ENCODE results near the gene ASPN.

- TF ChIP-seq, protein P1, sequence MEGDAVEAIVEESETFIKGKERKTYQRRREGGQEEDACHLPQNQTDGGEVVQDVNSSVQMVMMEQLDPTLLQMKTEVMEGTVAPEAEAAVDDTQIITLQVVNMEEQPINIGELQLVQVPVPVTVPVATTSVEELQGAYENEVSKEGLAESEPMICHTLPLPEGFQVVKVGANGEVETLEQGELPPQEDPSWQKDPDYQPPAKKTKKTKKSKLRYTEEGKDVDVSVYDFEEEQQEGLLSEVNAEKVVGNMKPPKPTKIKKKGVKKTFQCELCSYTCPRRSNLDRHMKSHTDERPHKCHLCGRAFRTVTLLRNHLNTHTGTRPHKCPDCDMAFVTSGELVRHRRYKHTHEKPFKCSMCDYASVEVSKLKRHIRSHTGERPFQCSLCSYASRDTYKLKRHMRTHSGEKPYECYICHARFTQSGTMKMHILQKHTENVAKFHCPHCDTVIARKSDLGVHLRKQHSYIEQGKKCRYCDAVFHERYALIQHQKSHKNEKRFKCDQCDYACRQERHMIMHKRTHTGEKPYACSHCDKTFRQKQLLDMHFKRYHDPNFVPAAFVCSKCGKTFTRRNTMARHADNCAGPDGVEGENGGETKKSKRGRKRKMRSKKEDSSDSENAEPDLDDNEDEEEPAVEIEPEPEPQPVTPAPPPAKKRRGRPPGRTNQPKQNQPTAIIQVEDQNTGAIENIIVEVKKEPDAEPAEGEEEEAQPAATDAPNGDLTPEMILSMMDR (IDR thresholded peaks at IDR 0.05 in 2 of 3, conservative IDR thresholded peaks at IDR 0.05 in 1 of 3; ENCODE audit: insufficient read depth in 2 of 3, low read depth in 1 of 3, low read length in 3 of 3), result no peak
- no peak for TF ChIP-seq CBX2 (IDR thresholded peaks at IDR 0.05; ENCODE audit: insufficient read depth, low read length, poor library complexity, severe bottlenecking)
- TF ChIP-seq, protein P2, sequence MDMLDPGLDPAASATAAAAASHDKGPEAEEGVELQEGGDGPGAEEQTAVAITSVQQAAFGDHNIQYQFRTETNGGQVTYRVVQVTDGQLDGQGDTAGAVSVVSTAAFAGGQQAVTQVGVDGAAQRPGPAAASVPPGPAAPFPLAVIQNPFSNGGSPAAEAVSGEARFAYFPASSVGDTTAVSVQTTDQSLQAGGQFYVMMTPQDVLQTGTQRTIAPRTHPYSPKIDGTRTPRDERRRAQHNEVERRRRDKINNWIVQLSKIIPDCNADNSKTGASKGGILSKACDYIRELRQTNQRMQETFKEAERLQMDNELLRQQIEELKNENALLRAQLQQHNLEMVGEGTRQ (CRISPR knock-in tag; IDR thresholded peaks at IDR 0.05), result no peak
- TF ChIP-seq TRIM24 (IDR thresholded peaks at IDR 0.05), result no peak
- no peak for TF ChIP-seq ZFP30 (CRISPR knock-in tag; IDR thresholded peaks at IDR 0.05; ENCODE audit: borderline replicate concordance)
- no peak for TF ChIP-seq CXXC5 (CRISPR knock-in tag; IDR thresholded peaks at IDR 0.05)
- no peak for TF ChIP-seq HMG20A (CRISPR knock-in tag; conservative IDR thresholded peaks at IDR 0.05)
- TF ChIP-seq TCF7 (IDR thresholded peaks at IDR 0.05; ENCODE audit: borderline replicate concordance), result no peak
- TF ChIP-seq ZNF143 (CRISPR knock-in tag; IDR thresholded peaks at IDR 0.05), result no peak
- no peak for TF ChIP-seq SP1 (CRISPR knock-in tag; IDR thresholded peaks at IDR 0.05)
- no peak for TF ChIP-seq JUNB (CRISPR knock-in tag; conservative IDR thresholded peaks at IDR 0.05)
These were observed 58.7 kb downstream of the ASPN start for GRCh38 chr9:92423612-92424011.

Measured in K562 (cell line).